GM21825 (cell line): ENCODE results near the gene TSR3.

Experiments used
- ATAC-seq: cut with Tn5 transposase; IDR thresholded peaks from one replicate; pipeline ENCODE4 v1.9.1; 2021; ENCODE audit warnings: mild to moderate bottlenecking, moderate library complexity; ENCODE audit not compliant: unreplicated experiment

Gene TSR3

GRCh38 chr16:1326946-1327618 lies 24.6 kb downstream of the TSR3 start:
- ATAC-seq = no peak

- no peak for ATAC-seq
Measured at GRCh38 chr16:1326391-1326790, 25.3 kb downstream of the TSR3 start.

- no peak for ATAC-seq
Measured at GRCh38 chr16:1325673-1326371, 25.9 kb downstream of the TSR3 start.

- ATAC-seq = no peak
Measured at GRCh38 chr16:1325261-1325660, 26.4 kb downstream of the TSR3 start.

- no peak for ATAC-seq
Measured at GRCh38 chr16:1324286-1324826, 27.3 kb downstream of the TSR3 start.

DNA sequence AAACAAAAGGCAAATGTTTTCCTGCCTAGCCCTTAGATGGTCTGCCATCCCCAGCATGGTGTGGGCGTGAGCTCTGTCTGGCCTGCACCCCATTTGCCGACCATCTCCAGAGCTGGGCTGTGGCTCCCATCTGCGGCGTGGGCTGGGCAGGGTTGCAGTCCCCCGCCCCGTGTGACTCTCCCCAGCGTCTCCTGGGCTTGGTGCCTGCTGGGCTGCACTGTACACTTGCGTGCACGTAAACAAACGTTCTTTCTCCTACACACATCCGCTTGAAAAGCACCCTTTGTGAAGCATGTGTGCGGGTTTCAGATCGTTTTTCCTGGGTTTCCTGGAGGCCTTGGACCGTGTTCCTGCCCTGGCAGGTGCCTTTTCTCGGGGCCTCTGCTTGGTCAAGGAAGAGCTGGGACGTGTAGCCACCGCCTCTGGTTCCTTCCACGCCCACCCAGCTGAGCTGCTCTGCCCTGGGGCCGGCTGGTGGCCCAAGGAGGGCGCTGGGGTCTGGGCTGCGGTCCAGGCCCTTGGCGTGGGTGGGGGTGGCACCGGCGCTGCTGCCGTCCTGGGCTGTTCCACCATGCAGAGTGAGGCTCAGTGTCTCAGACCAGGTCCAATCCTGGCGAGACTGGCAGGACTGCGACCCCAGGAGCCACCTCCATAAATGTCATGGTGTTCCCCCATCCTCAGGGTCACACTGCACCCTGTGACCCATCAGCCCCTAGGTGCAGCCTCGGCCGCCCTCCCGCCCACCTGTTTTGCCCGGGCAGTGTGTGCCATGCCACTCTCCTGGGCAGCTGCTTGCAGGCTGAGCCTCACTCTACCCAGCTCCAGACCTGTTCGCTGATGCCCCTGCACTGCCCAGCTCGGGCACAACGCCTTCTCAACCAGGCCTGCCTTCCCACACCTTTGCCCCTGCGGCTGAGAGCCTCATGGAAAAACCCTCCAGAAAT lies 28.1 kb downstream of the TSR3 start:
- ATAC-seq = no peak

DNA sequence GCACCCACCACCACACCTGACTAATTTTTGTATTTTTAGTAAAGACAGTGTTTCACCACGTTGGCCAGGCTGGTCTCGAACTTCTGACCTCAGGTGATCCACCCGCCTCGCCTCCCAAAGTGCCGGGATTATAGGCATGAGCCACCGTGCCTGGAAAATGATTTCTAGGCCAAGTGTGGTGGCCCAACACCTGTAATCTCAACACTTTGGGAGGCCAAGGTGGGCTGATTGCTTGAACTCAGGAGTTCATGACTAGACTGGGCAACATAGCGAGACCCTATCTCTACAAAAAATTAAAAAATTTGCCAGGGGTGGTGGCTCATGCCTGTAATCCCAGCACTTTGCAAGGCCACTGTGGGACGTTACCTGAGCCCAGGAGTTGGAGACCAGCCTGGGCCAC lies 29.3 kb downstream of the TSR3 start:
- ATAC-seq = no peak

GRCh38 chr16:1320658-1321240 lies 30.9 kb downstream of the TSR3 start:
- ATAC-seq = no peak

DNA sequence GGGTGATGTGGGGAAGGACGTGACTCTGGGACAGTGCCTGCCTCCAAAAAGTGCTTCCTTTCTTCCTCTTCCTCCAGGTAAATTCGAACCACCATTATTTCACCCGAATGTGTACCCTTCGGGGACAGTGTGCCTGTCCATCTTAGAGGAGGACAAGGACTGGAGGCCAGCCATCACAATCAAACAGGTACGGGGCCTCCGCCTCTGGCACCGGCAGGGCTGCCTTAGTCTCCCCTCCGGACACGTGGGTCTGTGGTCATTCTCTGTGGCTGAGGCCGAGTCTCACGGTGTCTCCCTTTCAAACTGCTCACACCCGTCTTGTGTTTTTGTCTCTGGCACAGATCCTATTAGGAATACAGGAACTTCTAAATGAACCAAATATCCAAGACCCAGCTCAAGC lies 31.6 kb downstream of the TSR3 start:
- ATAC-seq = no peak

GRCh38 chr16:1319041-1319440 lies 32.6 kb downstream of the TSR3 start:
- ATAC-seq = no peak

DNA sequence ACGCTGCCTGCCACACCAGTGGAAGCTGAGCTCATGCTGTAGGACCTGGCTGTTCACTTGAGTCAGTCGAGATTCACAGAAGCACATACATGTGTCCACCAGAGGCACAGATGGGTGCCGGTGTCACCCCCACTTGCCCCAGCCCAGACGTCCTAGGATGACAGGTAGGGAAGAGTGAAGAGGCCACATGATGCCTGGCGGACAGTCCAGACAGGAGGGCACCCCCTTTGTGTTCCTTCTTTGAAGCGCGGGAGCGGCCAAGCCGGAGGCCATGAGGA lies 33.5 kb downstream of the TSR3 start:
- no peak for ATAC-seq

DNA sequence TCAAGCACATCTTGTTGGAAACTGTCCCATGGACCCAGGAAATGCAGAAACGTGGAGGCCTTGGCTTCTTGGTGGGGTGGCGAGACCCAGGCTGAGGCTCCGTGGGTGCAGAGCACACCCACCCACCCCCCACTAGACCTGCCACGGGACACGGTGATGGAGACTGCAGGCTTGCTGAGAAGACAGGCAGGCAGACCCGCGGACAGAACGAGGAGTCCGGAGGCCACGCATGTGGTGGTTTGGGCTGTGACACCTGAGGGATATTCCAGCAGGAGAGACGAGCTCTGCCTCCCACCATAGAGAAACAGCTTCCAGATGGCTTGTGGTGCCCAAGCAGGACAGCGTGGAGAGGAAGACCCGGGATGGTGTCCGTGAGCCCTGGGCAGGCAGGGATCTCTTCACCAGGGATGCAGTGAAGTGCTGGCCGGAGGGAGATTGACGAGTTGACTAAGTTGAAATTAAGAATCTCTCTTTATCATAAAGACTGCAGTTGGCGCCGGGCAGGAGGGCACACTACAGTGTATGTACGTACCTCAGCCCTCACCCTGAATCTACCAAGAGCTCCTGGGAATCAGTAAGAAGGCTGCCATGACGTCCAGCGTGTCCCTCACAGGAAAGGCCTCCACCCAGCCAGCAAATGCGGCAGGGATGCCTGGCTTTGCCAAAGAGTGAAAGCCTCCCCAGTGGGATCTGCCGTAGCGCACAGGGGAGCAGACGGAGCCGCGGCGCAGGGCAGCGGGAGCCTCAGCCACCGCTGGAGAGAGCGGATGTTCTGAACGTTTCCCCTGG lies 34.0 kb downstream of the TSR3 start:
- no peak for ATAC-seq

- no peak for ATAC-seq
Measured at GRCh38 chr16:1316033-1316405, 35.7 kb downstream of the TSR3 start.

DNA sequence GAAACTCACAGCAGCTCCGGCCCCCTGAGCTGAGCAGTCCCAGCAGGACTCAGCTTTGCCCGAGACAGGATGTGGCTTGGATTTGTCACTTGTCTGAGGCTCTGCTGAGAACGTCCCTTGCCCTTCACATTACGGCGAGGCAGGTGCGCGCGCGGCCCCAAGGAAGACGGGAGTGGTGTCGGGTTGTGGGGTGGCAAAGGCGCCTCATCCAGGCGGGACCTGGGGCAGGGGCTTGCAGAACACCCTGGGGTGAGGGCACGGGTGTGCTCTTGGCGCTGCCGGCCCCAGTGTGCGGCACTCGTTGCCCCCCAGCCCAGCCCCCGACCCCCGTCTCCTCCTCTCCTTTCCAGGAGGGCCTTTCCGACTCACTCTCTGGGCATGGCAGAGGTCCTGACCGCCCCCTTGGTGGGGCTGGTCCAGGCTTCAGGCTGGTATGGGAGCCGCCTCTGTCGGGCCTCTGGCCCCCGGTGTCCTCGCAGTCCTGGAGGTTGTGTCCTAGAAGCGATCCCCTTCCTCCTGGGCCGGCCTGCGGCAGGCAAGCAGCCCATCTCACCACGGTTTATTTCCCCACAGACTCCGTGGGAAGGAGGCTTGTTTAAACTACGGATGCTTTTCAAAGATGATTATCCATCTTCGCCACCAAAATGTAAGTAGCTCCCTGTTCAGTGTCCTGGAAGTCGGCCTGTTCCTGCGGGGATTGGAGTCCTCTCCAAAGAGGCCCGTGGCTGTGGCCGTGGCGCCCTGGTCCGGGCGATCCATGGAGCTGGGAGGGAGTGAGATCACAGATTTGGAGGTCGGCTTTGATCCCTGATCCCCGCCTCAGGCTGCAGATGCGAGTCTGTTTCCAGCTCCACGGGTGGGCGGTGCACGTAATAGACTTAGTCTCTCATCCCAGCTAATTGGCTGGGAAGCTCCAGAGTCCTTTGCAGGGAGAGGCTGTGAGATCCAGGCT lies 36.3 kb downstream of the TSR3 start:
- no peak for ATAC-seq

DNA sequence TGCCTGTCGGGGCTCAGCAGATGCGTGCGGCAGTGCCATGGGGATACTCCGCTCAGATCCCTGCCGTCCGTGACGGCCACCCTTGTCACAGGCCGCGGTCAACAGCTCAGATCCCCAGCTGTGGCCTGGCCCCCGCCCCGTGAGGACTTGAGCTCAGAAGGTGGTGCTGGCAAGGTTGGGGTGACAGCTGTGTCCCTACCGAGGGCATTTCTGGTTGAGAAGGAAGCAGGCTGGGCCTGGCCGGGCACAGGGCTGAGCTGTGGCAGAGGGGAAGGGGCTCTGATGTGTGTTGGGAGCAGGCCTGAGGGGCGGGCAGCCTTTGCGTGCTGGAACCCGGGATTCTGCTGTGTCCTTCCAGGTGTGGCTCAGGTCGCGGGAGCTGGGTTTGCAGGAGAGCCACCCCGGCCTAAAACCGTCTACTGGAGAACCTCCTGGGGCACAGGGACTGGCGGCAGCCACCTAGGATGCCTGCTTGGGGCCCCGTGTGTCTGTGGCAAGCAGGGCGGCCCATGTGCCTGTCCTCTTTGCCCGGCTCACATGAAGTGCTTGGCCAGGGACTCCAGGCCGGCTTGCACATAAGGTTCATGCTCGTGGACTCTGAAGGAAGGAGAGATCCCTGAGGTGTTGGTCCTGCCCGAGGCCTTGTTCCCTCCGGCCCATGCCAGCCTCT lies 37.1 kb downstream of the TSR3 start:
- ATAC-seq = no peak

- ATAC-seq = no peak
Measured at GRCh38 chr16:1313721-1314369, 37.8 kb downstream of the TSR3 start.

DNA sequence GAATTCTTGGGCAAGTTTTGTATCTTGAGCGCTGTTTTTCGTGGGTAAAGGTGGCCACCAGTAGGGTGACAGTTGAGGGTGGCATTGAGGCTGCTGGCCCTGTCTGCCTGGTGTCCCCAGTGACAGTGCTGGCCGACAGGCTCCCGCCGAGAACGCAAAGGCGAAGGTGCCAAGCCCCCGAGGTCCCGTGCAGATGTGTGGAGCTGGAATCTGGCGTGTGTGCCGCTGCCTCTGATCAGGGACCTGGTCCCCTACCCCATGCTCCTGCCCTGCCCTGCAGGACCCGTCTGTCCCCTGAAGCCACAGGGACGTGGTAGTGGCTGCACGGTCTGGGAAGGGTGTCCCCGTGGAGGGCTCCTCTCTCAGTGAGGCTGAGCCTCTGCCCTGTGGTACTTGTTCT lies 38.8 kb downstream of the TSR3 start:
- ATAC-seq = no peak

DNA sequence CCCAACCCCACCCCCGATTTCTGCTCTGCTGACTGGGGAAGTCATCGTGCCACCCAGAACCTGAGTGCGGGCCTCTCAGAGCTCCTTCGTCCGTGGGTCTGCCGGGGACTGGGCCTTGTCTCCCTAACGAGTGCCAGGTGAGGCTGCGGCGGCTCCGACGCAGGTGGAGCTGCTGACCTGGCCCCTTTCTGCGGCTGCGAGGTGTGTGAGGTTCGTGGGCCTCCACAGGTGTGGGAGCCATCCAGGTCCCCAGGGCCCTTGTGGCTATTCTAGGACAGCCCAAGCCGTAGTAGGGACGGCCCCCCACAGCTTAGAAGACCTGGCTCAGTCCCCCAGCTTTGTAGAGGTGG lies 39.2 kb downstream of the TSR3 start:
- ATAC-seq = no peak
